ENCODE measurements around the gene ADPRS. TPM values are rescaled to one million over a fixed set of nuclear protein-coding genes. Genes with fewer than 3 reads are reported as not detected.
A peak's percentile ranks its signal among the peaks of the same experiment; 100 is the strongest.

ADPRS gene, protein sequence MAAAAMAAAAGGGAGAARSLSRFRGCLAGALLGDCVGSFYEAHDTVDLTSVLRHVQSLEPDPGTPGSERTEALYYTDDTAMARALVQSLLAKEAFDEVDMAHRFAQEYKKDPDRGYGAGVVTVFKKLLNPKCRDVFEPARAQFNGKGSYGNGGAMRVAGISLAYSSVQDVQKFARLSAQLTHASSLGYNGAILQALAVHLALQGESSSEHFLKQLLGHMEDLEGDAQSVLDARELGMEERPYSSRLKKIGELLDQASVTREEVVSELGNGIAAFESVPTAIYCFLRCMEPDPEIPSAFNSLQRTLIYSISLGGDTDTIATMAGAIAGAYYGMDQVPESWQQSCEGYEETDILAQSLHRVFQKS
- total RNA-seq = 46.9 and 68.1 TPM in 2 replicates

DNA sequence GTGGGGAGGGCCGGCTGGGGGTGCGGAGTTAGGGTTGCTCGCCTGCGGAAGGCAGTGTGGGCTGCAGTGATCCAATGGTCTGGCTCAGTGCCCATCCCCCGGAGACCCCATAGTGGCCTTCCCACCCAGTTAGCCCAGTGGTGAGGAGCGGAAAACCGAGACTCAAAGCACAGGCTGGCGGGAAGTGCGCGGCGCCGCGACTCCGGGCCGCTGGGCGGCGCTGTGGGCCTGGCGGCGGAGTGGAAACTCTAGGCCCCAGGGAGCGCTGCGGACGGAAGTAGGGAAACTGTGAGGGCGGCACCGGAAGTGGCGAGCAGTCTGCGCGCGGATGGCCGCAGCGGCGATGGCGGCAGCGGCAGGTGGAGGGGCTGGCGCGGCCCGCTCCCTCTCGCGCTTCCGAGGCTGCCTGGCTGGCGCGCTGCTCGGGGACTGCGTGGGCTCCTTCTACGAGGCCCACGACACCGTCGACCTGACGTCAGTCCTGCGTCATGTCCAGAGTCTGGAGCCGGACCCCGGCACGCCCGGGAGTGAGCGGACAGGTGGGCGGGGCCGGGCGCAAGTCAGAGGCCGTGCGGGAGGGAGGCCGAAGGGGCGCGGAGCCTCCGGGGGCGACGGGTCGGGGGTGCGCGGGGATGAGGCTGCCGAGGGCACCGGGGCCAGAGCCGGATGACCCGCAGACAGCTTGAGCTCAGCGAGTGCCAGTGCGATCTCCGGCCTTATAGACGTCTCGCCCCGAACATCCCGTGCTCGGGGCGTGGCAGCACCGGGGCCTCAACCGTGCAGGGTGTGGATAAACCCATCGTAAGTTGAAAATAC, at the start of gene ADPRS:
Gene ADPRS, plus strand, starts transcription at position 316 of the 816 bp plus-strand sequence. Its CDS starts 13 bp downstream, at position 329.
- peak; percentile 63 for DNase-seq (ENCODE audit: low read depth)

DNA sequence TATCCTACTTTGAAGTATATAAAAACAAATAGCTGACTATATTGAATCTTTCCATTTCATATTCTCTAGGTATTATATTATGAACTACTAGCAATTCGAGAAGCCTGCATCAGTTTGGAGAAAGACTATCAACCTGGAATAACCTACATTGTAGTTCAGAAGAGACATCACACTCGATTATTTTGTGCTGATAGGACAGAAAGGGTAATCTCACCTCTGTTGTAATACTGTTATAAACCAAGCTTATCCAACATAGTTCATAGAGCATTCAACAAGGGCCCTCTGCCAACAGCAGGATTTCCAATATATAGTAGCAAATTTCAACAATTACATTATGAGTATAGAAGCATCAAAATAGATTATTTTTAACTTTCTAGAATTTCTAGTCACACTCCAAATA, 48.5 kb upstream of the ADPRS start:
- no peak for DNase-seq (ENCODE audit: low read depth)

DNA sequence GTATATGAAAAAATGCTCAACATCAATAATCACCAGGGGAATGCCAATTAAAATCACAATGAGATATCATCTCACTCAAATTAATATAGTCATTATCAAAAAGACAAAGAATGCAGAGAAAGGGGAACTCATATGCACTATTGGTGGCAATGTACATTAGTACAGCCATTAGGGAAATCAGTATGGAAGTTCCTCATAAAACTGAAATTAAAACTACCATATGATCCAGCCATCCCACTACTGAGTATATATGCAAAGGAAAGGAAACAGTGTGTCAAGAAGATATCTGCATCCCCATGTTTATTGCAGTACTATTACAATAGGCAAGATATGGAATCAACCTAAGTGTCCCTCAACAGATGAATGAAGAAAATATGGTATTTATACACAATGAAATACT, 36.9 kb upstream of the ADPRS start:
- no peak for DNase-seq (ENCODE audit: low read depth)

DNA sequence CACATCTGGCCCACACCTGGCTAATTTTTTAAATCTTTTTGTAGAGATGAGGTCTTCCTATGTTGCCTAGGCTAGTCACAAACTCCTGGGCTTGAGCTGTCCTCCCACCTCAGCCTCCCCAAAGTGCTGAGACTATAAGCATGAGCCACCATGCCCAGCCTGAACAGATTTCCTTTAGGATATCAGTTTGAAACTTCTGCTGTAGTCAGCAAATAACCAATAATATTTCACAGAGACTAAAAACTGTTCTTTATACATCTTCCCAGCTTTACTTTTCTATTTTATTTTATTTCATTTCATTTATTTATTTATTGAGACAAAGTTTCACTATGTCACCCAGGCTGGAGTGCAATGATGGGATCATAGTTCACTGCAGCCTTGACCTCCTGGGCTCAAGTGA, 34.7 kb upstream of the ADPRS start:
- no peak for DNase-seq (ENCODE audit: low read depth)

DNA sequence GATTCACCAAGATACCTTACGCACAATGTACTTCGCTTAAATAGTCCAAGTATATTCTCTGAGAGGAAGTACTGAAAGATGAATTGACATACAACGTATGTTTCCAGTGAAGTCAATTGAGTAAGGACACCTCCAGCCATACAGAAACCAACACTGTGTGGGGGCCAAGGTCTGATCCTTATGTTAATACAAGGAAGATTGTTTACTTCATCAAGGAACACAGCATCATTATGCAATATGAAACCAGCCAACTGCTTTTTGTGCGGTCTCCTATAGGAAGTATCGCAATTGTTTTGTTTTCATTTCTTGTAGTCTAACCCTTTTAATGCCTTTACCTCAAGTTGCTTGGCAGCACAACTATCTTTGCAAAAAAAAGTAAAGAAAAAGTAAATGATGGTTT, 33.0 kb upstream of the ADPRS start:
- DNase-seq (ENCODE audit: low read depth) = no peak

DNA sequence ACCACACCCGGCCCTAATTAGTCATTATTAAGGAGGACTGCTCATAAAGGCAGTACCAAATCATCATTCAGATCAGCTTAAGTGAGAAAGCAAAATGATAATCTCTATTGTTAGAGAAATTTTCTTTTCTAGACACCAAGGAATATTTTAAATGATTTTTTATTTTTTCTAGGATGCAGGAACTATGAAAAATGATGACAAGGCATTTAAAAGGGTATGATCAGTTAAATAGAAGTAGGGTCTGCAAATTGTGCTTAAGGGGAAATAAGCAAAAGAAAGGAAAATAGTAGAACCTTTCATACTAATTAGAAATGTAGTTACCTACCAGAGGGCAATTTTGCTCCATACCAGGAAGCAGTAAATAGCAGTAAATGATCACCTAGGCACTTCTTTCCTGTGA, 26.4 kb upstream of the ADPRS start:
- no peak for DNase-seq (ENCODE audit: low read depth)

DNA sequence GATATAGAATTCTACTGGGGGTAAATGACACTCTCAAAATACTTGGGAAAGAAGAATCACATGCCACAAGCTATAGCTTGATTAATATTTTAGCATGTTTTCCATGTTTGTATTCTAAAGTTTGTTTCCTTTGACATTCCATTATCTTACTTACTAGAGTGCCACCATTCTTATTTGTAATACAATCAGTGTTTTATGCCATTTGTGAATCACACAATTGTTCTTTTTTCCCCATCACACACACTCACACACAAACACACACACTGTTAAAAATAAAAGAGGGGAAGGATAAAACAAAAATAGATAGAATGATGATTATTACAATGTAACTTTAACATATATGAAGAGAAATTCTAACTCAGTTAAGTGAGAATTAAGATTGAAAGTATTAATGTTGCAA, 20.8 kb upstream of the ADPRS start:
- DNase-seq (ENCODE audit: low read depth) = no peak

DNA sequence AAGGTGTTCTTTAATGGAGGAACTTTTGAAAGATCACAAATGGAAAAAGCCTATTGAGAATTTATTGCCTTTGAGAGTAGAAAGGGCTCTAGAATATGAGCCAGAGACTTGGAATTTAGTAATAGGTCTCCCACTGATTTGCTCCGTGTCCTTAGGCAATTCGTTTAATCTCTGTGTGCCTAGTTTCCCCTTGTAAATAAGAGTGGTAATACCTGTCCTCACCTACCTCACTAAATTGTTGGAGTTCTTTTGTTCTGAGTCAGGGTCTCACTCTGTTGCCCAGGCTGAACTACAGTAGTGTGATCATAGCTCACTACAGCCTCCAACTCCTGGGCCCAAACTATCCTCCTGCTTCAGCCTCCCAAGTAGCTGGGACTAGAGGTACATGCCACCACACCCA, 19.8 kb upstream of the ADPRS start:
- DNase-seq (ENCODE audit: low read depth) = peak; percentile 51

DNA sequence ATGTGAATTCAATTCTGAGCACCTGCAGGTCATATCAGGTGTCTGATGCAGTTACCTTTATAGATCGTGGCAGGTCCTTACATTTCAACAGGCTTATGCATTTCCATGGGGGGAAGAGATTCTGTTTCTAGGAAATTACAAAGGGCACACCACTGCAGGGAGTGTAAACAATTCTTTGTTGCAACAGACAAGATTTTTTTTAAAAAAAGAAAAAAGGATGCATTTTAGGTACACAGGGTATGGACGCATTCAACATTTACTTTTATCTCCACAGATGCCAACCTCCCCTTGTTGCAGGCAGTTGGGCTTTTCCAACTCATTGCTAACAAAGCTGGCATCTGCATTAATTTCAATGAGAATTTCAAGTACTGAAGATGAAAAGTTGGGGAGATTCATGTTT, 18.3 kb upstream of the ADPRS start:
- DNase-seq (ENCODE audit: low read depth) = no peak

DNA sequence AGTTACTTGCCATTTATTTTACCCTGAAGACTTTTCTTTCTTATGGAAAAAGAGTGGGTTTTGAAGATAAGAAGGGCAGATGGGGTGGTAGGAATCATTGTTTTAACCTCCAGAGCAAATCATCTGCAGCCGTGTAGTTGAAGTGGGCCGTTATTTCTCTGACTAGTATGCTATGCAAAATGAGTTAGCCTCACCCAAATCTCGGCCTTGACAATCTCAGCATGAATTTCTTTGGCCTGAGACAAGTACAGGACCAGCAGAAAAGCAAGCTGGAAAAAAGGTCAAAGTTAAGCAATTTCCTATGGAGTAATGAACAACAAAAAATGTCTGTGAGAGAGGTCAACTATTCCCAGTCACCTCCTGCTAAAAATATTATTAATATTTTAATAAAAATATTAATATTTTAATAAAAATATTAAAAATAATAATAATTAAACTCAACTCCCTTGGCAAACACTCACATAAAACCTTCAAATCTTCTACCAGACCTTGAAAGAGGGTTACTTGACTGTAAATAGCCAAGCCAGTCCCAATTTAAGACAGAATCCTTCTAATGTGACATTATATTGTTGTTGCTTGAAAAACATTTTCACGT, 11.6 kb upstream of the ADPRS start:
- no peak for DNase-seq (ENCODE audit: low read depth)

DNA sequence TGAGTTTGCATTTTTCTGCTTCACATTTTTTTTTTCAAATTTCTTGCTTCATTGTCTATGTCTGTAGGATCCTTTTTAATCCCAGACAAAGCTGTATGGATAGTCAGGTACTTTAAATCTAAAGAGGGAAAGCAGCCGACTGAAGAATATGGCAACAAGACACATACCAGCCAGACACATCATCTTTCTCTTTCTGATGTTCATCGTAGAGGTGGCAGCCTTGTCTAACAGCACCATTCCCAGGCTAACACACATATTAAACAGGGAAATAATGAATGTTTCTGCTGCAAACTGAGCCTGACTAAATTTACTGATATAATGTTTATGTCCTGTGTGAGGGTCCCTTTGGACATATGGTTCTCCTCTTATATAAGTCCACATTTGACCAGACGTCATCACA, 8.5 kb upstream of the ADPRS start:
- DNase-seq (ENCODE audit: low read depth) = no peak

DNA sequence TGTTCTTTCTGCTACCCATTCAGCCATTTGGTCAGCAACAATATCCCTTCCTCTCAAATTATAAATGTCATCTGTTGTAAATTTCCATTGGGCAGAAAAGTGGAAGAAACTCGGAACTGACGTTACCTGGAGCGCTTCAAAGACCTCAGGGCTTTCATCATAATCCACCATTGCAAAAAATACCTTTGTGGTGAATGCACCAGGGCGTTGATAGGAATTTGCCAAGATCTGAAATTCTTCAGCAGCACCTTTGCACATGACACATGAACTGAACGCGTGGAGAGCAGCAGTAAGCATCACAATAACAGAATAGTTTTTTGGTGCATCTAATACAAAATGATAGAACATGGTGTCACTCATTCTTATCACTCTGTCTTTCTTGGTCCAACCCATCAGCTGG, 7.9 kb upstream of the ADPRS start:
- no peak for DNase-seq (ENCODE audit: low read depth)

DNA sequence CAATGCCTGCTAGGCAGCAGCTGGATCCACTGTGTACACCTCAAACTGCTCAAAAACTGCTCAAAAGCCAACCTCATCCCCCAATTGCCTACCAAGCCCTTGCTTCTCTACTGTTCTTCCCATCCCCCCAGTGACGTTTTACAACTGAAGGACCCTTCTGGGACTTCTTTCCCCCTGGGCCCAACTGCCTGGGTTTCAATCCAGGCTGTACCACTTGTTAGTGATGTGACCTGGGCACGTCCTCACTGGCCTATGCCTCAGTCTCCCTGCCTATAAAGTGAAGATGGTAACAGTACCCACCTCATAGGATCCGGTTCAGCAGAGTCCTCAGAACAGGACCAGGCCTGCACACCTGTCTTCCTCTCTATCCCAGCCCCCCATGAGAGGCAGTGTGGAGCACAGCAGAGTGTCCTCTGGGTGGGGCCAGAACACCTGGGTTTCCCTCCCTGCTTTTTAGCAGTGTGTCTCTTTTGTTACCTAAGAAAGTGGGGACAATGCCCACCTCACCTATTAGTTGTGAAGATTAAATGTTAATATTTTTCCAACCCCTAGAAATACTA, 6.7 kb upstream of the ADPRS start:
- no peak for DNase-seq (ENCODE audit: low read depth)

DNA sequence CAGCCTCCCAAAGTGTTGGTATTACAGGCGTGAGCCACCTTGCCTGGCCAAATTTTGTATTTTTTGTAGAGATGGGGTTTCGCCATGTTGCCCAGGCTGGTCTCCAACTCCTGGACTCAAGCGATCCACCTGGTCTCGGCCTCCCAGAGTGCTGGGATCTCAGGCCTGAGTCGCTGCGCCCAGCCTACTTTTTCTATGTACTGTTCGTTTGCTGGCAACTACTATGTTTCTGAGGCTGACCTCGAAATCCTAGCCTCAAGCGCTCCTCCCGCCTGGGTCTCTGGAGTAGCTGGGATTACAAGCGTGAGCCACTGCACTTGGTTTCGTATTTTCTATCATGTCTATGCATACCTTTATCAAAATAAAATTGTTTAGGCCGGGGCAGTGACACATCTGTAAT, 5.5 kb upstream of the ADPRS start:
- DNase-seq (ENCODE audit: low read depth) = no peak

DNA sequence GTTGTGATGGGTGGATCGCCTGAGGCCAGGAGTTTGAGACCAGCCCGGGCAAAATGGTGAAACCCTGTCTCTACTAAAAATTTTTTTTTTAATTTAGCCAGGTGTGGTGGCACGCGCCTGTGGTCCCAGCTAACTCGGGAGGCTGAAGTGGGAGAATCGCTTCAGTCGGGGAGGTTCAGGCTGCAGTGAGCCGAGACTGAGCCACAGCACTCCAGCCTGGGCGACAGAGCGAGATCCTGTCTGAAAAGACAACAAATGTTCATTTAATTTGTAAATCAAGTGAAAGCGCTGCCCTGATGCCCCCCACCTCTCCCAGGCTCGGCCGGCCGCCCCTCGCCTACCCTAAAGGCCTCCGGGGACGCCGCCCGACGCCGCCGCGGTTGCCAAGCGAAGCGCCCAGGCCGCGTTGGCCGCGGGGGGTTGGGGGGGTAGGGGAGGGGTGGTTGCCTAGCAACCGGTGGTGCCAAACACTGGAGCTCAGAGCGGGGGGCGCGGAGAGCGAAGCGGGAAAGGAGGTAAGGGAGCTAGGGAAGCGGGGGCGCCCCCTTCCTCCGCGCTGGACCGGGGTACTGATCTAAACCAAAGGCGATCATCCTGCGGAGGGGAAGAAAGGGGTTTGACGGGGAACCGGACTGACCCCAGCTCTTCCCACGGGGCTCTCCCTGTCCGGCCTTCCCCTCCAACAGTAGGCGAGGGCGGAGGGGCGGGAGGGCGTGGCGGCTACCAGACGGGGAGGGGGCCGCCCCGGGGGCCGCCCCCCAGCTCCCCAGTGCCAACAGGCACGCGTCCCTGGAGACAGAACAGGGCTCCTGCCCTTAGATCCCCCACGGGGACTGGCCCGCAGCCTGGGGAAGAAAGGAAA, 4.8 kb upstream of the ADPRS start, which contains the start of gene TEKT2:
Gene TEKT2, plus strand, starts transcription at position 460 of the 862 bp plus-strand sequence. CDS start 828 bp downstream, outside the sequence.
- no peak for DNase-seq (ENCODE audit: low read depth)

DNA sequence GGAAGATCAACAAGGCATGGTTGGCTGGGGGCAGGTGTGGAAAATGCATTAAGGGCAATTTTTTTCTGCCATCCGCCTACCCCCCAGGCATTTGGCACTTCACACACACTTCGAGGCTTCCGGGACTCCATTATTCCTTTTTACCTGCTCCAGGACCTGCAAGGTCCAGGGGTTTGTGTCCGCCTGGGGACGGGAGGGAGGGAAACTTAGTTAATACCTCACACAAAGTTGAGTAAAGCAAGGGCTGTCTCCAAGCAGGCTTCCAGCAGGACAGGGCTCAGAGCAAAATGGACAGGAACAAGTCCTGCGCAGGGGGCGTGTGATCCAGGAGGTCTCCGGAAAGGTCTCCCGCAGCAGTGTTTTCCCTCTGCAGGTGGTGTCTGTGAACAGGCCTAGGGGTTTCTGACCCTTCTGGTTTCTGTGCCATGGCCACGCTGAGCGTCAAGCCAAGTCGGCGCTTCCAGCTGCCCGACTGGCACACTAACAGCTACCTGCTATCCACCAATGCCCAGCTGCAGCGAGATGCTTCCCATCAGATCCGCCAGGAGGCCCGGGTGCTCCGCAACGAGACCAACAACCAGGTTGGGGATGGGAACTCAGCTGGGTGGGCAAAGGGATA, 4.1 kb upstream of the ADPRS start:
- DNase-seq (ENCODE audit: low read depth) = peak; percentile 27

DNA sequence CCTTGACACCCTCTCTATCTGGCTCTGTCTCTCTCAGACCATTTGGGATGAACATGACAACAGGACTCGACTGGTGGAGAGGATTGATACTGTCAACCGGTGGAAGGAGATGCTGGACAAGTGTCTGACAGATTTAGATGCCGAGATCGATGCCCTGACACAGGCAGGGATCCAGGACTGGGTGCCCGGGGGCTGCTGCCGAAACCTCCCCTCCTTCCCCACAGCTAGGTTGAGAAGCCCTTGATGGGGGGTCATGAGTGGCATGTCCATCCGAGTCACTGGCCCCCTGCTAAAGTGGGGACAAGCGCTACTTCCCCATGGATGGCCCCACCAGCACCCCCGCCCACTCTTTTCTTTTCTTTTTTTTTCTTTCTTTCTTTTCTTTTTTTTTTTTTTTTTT, 3.6 kb upstream of the ADPRS start:
- no peak for DNase-seq (ENCODE audit: low read depth)

DNA sequence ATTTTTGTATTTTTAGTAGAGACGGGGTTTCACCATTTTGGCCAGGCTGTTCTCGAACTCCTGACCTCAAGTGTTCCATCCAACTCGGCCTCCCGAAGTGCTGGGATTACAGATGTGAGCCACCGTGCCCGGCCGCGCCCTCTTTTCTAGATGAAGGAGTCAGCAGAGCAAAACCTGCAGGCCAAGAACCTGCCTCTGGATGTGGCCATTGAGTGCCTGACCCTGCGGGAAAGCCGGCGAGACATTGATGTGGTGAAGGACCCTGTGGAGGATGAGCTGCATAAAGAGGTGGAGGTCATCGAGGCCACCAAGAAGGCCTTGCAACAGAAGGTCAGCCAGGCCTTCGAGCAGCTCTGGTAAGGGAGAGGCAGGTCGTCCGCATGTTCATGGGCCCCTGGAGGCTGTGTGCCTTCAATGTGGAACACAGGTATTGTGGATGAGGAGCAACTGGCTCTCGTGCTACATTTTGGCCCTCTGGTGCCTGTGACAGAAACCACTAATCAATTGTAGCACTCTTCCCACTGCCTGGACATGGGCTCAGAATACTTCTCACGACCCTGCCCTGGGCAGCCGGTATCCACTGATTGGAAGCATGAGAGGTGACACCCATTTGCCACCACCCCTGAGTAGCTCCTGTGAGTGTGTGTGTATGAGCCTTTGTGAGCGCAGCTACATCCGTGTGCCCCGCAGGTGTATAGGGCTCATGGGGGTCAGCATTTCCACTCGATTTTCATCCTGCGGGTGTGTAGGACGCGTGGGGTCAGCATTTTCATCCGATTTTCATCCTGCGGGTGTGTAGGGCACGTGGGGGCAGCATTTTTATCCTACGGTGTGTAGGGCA, 2.8 kb upstream of the ADPRS start:
- no peak for DNase-seq (ENCODE audit: low read depth)

DNA sequence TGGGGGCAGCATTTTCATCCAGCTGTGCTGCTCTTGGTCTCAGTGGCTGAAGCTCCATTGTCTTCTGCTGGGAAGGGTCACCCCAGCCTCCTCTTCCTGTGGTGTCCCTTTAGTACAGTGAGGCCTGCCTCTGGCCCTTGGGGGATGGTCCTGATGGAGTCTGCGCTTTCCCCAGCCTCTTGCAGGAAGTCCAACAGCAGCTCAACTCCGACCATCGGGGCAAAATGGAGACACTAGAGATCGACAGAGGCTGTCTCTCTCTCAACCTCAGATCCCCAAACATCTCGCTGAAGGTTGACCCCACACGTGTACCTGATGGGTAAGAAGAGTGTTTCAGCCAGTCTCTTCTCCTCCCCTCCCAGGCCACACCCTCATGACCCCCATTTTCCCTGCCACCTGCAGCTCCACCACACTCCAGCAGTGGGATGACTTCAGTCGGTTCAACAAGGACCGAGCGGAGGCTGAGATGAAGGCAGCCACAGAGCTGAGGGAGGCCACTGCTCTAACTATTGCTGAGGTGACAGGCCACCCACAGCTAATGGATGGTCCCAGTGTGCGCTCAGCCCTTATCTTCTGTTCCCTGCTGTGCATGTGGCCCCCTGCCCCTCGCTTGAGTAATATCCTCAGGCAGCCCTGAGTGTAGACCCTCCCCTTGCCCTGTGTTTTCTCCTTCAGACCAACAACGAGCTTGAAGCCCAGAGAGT, 2.0 kb upstream of the ADPRS start:
- DNase-seq (ENCODE audit: low read depth) = no peak

Data from renal cortical epithelial cell (primary cell).